ENCODE data around the gene STMP1. TPM values are rescaled to one million over a fixed set of nuclear protein-coding genes. Genes with fewer than 3 reads are reported as not detected.
A peak's percentile ranks its signal among the peaks of the same experiment; 100 is the strongest.

STMP1 gene
- total RNA-seq = 63.3 and 64.0 TPM in 2 replicates
- long read RNA-seq, transcript STMP1-202 (3 exons, 2,450 nt) = major isoform, 131 of 149 reads
- long read RNA-seq, partial matches to known transcripts = 6 of 149 reads
- long read RNA-seq, other reads (novel, unspliced or antisense) = 7 of 149 reads

GRCh38 chr7:135662373-135663114 lies at the start of gene STMP1:
Gene STMP1 (plus strand): TSS chr7:135662514.
- Mint-ChIP-seq H3K27me3 (no peaks in the 10 kb centered on the region), H3K27ac (peak within 1 kb of the TSS; percentile 99), H3K4me3 (ENCODE audit: low read depth) (peak within 1 kb of the TSS; percentile 95), H3K4me1 (ENCODE audit: low read depth) (peaks cover 9% of the 10 kb centered on the region), H3K36me3 (ENCODE audit: insufficient read depth) (peaks cover 2% of the 10 kb centered on the region), H3K9me3 (ENCODE audit: low read depth) (no peaks in the 10 kb centered on the region)
- TF ChIP-seq, protein P1, sequence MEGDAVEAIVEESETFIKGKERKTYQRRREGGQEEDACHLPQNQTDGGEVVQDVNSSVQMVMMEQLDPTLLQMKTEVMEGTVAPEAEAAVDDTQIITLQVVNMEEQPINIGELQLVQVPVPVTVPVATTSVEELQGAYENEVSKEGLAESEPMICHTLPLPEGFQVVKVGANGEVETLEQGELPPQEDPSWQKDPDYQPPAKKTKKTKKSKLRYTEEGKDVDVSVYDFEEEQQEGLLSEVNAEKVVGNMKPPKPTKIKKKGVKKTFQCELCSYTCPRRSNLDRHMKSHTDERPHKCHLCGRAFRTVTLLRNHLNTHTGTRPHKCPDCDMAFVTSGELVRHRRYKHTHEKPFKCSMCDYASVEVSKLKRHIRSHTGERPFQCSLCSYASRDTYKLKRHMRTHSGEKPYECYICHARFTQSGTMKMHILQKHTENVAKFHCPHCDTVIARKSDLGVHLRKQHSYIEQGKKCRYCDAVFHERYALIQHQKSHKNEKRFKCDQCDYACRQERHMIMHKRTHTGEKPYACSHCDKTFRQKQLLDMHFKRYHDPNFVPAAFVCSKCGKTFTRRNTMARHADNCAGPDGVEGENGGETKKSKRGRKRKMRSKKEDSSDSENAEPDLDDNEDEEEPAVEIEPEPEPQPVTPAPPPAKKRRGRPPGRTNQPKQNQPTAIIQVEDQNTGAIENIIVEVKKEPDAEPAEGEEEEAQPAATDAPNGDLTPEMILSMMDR (IDR thresholded peaks at IDR 0.05; ENCODE audit: unreplicated experiment) = peak; percentile 73
- DNase-seq (ENCODE audit: low spot score, unreplicated experiment) = peak; percentile 96

DNA sequence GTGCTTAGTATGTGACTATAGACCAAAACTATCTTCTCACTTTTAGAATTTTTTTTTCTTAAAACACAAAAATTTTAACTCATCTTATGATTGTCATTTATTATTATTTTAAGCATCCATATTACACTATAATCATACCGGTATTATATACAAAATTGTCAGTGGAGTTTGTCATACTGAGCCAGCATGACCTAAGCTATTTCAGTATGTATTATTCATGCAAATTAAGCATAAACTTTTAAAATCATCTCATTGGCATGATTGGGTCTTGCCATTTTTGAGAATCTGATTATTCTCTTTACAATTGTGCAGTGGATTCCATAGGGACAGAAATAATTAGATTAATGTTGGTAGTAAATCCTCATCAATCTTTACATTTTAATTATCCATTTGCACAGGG lies 46.2 kb upstream of the STMP1 start:
- peaks cover 2% of the 10 kb centered on the region for H3K4me1 Mint-ChIP-seq (ENCODE audit: low read depth)
- no peaks in the 10 kb centered on the region for H3K9me3 Mint-ChIP-seq (ENCODE audit: low read depth)
- H3K36me3 Mint-ChIP-seq (ENCODE audit: insufficient read depth) = peaks cover 16% of the 10 kb centered on the region
- H3K27me3 Mint-ChIP-seq = no peaks in the 10 kb centered on the region
- H3K27ac Mint-ChIP-seq = no peak overlapping the region
- no peak overlapping the region for H3K4me3 Mint-ChIP-seq (ENCODE audit: low read depth)
- TF ChIP-seq, protein P1 (IDR thresholded peaks at IDR 0.05; ENCODE audit: unreplicated experiment) = no peak
- no peak for DNase-seq (ENCODE audit: low spot score, unreplicated experiment)

- TF ChIP-seq, protein P1 (IDR thresholded peaks at IDR 0.05; ENCODE audit: unreplicated experiment) = no peak
- peaks cover 17% of the 10 kb centered on the region for H3K36me3 Mint-ChIP-seq (ENCODE audit: insufficient read depth)
- peaks cover 2% of the 10 kb centered on the region for H3K4me1 Mint-ChIP-seq (ENCODE audit: low read depth)
- no peak for DNase-seq (ENCODE audit: low spot score, unreplicated experiment)
- no peaks in the 10 kb centered on the region for H3K9me3 Mint-ChIP-seq (ENCODE audit: low read depth)
- H3K27me3 Mint-ChIP-seq = no peaks in the 10 kb centered on the region
- no peak overlapping the region for H3K27ac Mint-ChIP-seq
- H3K4me3 Mint-ChIP-seq (ENCODE audit: low read depth) = no peak overlapping the region
Measured at GRCh38 chr7:135617781-135618180, 44.5 kb upstream of the STMP1 start.

DNA sequence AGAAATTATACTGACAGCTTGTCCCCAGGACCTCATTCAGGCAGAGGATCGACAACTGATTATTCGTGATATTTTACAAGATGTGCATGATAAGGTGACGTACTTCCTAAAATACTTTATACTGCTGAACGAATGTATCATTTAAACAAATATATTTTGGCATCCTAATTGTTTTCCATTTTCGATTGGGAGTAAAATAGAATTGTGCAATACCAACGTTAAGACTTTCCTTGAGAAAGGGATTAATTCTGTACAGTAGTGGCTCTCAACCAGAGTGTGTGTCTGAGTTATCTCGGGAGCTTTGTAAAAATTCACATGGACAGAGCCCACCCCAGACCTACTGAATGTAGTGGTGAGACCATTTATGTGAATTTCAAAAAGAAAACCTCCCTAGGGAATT lies 43.8 kb upstream of the STMP1 start:
- Mint-ChIP-seq H3K4me3 (ENCODE audit: low read depth) (no peak overlapping the region), H3K4me1 (ENCODE audit: low read depth) (peaks cover 2% of the 10 kb centered on the region), H3K27me3 (no peaks in the 10 kb centered on the region), H3K27ac (no peak overlapping the region), H3K9me3 (ENCODE audit: low read depth) (no peaks in the 10 kb centered on the region), H3K36me3 (ENCODE audit: insufficient read depth) (peaks cover 20% of the 10 kb centered on the region)
- TF ChIP-seq, protein P1 (IDR thresholded peaks at IDR 0.05; ENCODE audit: unreplicated experiment) = no peak
- no peak for DNase-seq (ENCODE audit: low spot score, unreplicated experiment)

DNA sequence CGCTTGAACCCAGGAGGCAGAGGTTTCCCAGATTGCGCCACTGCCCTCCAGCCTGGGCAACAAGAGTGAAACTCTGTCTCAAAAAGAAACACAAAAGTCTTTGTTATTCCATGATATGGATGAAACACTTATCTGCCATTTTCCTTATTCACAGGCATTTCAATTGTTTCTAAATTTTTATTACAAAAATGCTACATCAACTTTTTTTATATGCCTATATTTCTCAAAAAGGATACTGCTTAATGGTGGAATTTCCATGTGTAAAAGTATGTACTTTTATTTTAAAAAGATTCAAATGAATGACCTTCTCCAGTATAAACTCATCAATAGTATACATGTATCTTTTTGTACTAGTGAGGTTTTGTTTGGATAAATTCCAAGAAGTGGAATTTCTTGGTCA lies 41.9 kb upstream of the STMP1 start:
- TF ChIP-seq, protein P1 (IDR thresholded peaks at IDR 0.05; ENCODE audit: unreplicated experiment) = no peak
- no peaks in the 10 kb centered on the region for H3K27me3 Mint-ChIP-seq
- no peaks in the 10 kb centered on the region for H3K9me3 Mint-ChIP-seq (ENCODE audit: low read depth)
- DNase-seq (ENCODE audit: low spot score, unreplicated experiment) = no peak
- no peak overlapping the region for H3K4me3 Mint-ChIP-seq (ENCODE audit: low read depth)
- H3K27ac Mint-ChIP-seq = no peak overlapping the region
- H3K36me3 Mint-ChIP-seq (ENCODE audit: insufficient read depth) = peaks cover 22% of the 10 kb centered on the region
- peaks cover 2% of the 10 kb centered on the region for H3K4me1 Mint-ChIP-seq (ENCODE audit: low read depth)
